GOT3 (cell line): ENCODE data around the gene GPR108.
"Not testable (repeated sequence)": the region's sequence is repeated elsewhere in the genome, so short reads cannot be mapped to it uniquely, and the experiment has no call there.

Source experiments
- DNase-seq: peaks from one replicate; lab custom pipeline; 2025; ENCODE audit warnings: mixed read lengths; lab: John Stamatoyannopoulos, UW

Gene GPR108

GRCh38 chr19:6761053-6761676, 23.8 kb upstream of the GPR108 start:
- no peak for DNase-seq

GRCh38 chr19:6760606-6761005, 23.2 kb upstream of the GPR108 start:
- no peak for DNase-seq

GRCh38 chr19:6754653-6755463, 17.5 kb upstream of the GPR108 start:
- no peak for DNase-seq

- DNase-seq: no peak
Observed at GRCh38 chr19:6754136-6754535, 16.8 kb upstream of the GPR108 start.

GRCh38 chr19:6753178-6754031, 16.0 kb upstream of the GPR108 start:
- DNase-seq: peak; percentile 35

- DNase-seq: no peak
Observed at GRCh38 chr19:6752256-6753177, 15.1 kb upstream of the GPR108 start.

- DNase-seq: no peak
Observed at GRCh38 chr19:6751189-6751588, 13.8 kb upstream of the GPR108 start.

GRCh38 chr19:6750062-6750461, 12.7 kb upstream of the GPR108 start:
- no peak for DNase-seq

- DNase-seq: not testable (repeated sequence)
Observed at GRCh38 chr19:6748543-6748942, 11.2 kb upstream of the GPR108 start.

- DNase-seq: no peak
Observed at GRCh38 chr19:6745965-6746364, 8.6 kb upstream of the GPR108 start.

GRCh38 chr19:6744381-6745301, 7.3 kb upstream of the GPR108 start:
- no peak for DNase-seq

- DNase-seq: no peak
Observed at GRCh38 chr19:6743714-6744380, 6.5 kb upstream of the GPR108 start.

- no peak for DNase-seq
Observed at GRCh38 chr19:6743066-6743465, 5.7 kb upstream of the GPR108 start.

GRCh38 chr19:6740589-6741343, 3.4 kb upstream of the GPR108 start:
- DNase-seq: no peak

GRCh38 chr19:6739883-6740588, 2.7 kb upstream of the GPR108 start:
- DNase-seq: no peak

GRCh38 chr19:6739390-6739882, 2.1 kb upstream of the GPR108 start, which contains the start of gene TRIP10:
TSS of gene TRIP10 (plus strand) at chr19:6739680. CDS start at chr19:6739762, 82 bp downstream.
- peak; percentile 32 for DNase-seq

- no peak for DNase-seq
Observed at GRCh38 chr19:6738787-6739389, 1.5 kb upstream of the GPR108 start.
